Kasumi-1 (cell line): ENCODE measurements around the gene CENPB.
"Not testable (repeated sequence)": the region's sequence is repeated elsewhere in the genome, so short reads cannot be mapped to it uniquely, and the experiment has no call there.

Experiments used
- DNase-seq, 2 experiments: peaks; one replicate each; lab custom pipeline; 2025; lab: John Stamatoyannopoulos, UW

The CENPB gene

DNA sequence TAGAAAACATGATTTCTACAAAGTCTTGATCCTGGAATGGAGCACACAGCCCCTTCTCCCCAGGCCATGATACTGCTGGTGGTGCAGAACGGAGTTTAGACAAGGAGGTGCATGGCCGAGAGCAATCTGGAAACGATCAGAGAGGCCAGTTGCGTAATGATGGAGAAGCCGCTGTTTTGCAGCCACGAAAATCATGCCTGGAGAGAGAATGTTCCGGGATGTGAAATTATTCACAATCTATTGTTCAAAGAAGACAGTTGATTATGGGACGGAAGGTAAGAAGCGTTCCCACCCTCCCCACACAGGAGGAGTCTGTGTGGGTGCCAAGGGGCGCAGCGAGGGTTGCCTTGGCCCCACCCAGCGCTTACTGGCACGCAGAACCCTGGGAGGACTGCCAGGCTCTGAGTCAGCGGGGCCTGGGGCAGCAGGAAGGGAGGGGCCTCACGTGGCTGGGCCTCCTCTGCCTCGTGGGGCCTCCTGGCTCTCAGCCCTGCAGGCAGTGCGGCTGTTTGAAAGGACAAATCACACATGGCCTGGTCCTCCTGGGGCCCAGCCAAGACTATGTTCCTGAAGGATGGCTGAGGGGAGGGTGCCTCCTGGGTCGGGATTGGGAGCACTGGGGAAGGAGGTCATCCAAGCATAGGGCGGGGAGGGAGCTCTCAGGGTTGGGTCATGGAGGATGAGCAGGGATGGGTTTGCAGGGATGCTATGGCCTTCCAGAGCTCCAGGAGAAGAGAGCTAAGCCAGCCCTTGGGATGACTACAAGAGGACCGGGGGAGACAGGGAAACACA is 25.1 kb upstream of the CENPB start:
- peak; percentile 81 to 86 for DNase-seq

DNA sequence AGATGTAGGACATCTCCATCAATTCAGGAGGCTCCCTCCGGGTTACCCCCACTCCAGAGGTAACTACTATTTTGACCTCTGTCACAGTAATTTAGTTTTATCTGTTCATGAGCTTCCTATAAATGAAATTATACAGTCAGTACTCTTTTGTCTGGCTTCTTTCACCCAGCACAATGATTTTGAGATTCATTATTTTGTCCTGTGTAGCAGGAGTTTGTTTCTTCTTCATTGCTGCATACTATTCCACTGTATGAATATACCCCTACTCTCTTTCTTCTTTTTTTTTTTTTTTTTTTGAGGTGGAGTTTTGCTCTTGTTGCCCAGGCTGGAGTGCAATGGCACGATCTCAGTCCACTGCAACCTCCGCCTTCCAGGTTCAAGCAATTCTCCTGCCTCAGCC is 22.0 kb upstream of the CENPB start:
- no peak for DNase-seq

DNA sequence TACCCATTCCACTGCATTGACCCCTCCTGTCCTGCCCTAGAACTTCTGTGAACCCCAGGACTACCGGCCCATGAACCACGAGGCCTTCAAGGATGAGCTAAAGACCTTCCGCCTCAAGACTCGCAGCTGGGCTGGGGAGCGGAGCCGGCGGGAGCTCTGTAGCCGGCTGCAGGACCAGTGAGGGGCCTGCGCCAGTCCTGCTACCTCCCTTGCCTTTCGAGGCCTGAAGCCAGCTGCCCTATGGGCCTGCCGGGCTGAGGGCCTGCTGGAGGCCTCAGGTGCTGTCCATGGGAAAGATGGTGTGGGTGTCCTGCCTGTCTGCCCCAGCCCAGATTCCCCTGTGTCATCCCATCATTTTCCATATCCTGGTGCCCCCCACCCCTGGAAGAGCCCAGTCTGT is 18.2 kb upstream of the CENPB start:
- DNase-seq, result no peak

DNA sequence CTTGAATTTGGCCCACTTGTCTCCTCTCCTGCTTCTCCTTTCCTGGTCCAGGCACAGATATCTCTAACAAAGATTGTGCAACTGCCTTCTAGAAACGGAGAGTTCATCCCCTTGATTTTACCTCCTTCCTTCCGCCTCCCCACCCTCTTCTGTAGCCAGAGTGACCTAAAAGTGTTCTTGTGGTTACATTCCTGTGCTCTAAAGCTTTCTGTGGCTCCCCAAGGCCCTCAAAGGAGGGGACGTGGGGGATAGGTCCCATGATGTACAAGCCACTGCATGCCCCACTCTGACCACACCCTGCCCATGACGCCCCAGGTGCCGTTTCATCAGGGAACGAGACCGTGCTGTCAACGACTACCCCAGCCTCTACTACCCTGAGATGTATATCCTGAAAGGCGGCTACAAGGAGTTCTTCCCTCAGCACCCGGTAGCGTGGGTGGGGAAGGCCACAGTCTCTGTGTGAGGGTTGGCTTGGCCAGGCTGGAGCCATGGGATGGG is 17.8 kb upstream of the CENPB start:
- no peak for DNase-seq

DNA sequence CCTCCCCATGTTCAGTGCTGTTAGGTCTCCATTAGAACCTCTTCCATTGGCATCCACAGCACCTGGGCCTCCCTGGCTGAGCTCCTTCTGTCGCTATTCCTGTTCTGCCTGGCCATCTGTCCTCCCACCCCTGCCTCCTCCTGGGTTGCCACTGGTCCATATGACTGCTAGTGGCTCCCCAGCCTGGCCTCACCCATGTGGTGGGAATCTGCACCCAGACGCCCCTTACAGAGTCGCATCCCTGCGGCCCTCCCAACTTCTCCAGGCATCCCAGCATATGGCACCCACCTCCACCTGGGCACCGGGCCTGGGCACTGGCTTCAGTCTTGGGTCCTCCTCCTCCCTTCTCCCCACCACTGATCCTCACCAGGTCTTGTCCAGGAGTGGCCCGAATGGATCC is 17.3 kb upstream of the CENPB start:
- no peak for DNase-seq

DNA sequence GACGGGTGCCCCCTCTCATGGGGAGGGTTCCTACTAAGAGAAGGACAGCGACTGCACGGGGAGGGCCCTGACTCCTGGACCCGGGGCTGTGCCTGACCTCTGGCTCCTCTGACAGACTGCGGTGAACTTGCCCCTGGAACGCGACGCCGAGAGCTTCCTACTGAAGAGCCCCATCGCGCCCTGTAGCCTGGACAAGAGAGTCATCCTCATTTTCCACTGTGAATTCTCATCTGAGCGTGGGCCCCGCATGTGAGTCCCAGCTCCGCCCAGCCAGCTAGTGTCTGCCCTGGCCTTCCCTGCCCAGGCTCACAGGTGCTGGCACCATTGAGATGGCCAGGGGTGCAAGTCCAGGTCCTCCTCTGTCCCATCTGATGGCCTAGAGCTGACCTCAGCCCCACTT is 16.7 kb upstream of the CENPB start:
- DNase-seq, result no peak

DNA sequence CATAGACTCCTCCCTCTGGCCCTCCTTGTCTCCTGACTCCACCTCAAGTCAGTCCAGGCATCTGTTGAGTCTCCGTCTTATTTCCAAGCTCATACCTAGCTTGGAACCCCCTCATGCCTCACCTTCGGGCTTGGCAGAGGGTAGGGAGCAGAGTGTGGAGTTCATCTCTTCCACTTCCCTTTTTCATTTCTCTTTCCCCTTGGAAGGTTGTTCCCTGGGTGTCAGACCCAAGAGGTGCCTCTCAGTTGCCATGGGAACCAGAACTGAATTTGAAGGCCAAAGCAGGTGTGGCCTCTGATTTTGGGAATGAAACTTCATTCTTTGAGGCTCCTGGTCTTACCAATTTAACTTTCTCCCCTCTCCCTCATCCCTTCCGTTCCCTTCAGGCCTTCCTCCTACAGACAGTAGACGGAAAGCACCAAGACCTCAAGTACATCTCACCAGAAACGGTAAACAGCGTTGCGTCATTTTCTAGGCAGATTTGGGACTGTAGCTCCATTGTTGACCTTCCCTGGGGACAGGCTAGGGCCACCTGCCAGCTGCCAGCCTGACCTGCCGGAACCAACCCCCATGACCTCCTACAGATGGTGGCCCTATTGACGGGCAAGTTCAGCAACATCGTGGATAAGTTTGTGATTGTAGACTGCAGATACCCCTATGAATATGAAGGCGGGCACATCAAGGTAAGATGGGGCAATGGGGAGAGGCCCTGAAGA is 16.1 kb upstream of the CENPB start:
- DNase-seq, result no peak

DNA sequence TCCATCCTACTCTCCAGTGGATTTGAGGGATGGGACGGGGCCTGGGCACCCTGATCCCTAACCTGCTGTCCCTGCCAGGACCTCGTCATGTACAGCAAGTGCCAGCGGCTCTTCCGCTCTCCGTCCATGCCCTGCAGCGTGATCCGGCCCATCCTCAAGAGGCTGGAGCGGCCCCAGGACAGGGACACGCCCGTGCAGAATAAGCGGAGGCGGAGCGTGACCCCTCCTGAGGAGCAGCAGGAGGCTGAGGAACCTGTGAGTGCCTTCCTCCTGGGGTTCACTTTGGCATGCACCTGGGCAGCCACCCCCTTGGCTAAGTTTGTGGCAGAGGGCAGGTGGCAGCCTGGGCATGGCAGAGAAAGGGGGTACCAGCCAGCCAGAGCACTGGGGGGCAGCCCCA is 15.3 kb upstream of the CENPB start:
- DNase-seq, result no peak

DNA sequence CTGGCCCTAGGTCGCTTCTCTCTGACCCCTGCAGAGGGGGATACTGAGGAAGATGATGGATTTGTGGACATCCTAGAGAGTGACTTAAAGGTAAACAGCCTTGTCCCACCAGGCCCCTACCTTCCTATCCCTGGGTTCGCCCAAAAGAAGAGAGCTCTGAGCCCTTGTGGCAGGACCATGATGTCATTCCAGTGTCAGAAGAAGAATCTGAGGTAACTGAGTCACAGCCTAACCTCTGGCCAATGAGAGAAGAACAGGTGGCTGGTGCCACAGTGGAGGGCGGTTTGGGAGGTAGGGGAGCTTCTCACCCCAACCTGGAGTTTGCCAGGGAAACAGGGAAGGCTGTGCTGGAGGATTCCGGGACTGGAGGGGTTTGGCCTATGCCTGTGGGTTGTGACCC is 14.8 kb upstream of the CENPB start:
- no peak for DNase-seq

DNA sequence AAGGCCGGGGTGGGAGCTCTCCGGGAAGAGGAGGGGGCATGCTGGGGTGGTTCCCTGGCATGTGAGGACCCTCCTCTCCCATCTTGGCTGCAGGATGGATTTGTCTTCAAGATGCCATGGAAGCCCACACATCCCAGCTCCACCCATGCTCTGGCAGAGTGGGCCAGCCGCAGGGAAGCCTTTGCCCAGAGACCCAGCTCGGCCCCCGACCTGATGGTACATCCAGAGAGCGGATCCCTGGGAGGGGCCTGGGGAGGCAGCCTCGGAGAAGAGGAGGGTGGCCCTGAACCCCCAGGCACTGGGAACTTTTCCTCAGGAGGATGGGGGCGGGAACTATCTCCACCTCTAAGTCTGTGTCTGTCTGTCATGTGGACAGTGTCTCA is 14.3 kb upstream of the CENPB start:
- no peak for DNase-seq

DNA sequence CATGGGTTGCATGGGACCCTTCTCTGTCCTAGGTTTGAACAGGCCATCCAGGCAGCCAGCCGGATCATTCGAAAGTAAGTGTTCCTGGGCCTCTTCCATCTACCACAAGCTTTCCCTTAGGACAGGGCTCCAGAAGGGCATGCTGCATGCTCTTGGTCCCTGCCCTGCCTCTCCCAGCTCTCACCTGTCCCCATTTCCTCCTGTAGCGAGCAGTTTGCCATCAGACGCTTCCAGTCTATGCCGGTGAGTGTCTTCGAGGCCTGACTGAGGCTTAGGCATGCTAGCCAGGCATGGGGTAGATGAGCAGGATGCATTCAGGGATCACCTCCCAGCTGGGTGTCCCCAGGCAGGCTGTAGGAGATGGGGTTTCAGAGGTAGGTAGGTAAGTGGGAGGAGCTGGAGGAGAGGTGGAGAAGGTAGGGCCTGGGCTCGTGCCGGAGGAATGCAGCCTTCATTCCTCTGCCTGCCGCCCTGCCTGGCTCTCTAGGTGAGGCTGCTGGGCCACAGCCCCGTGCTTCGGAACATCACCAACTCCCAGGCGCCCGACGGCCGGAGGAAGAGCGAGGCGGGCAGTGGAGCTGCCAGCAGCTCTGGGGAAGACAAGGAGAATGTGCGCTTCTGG is 13.8 kb upstream of the CENPB start:
- DNase-seq, result no peak

DNA sequence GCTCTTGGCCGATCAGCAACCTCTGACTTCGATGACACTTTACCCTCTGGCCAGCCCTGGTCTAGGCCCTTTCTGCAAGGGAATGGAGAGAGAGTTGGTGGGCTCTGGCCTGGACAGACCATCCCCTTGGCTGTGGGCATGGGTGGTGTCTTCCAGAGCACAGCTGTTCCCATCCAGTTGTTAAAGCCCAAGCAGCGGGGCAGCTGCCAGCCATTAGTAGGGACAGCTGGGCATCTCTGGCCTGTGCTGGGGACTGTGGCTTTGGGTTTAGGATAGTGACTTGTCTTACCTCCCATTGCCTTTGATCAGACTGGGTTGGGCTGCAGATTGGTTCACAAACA is 12.3 kb upstream of the CENPB start:
- DNase-seq, result no peak

DNA sequence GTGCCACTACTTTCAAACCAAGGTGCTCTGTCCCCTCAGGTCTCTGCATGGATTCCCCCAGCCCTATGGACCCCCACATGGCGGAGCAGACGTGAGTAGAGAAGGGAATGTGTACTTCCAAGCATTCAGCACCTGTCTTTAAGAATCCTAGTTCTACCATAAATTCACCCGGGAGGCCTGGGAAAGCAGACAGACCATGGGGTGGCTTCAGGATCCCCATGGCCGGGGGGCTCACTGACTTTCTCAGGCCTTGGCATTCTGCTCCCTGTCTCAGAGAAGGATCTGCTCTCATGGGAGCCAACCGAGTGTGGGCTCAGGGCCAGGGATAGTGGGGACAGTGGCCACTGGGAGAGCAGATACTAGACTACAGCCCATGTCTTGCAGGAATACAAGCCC is 11.8 kb upstream of the CENPB start:
- no peak for DNase-seq

DNA sequence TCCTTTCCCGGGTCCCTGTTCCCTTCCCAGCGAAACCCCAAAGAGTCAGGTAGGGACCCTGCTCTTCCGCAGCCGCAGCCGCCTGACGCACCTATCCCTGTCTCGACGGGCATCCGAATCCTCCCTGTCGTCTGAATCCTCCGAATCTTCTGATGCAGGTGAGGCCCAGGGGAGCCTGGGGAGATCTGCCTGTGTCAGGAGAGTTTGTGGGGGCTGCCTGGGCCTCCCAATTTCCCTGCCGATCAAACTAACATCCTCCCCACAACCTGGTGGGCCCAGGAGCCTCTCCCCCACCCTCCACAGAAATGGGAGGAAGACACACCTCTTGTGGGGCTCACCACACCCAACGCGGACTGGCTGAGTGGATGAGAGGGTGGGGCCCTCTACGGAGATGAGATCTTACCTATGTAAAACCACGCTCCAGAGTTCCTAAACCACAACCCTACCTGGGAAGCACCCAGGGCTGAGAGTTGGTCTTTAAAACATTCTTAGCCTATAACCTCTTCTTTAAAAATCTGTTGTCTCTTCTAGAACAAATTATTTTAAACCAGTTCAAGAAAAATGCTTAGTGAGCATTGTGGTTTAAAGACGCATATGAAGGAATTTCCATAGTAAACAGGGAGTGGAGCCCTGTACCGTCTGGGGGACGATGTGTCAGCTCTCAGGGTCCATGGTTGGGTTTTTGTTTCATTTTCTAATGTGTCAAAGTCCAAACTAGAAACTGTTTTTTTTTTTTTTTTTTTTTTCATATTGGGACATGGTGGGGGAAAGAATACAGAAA is 11.2 kb upstream of the CENPB start:
- no peak for DNase-seq

DNA sequence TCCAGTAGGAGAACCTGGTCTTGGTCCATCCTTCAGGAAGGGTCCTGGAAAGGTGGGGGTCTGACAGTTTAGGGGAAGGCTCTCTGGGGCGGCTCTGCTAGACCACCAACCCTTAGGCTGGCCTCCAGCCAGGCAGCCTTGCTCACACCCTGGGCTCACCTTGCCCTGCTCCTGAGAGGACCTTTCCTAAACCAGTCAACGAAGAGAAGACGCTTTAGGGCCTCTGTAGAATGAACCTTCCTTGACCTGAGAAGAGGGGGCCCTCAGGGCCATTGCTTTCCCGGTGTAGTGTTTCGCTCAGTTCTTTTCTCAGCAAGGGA is 10.6 kb upstream of the CENPB start:
- DNase-seq, result no peak

DNA sequence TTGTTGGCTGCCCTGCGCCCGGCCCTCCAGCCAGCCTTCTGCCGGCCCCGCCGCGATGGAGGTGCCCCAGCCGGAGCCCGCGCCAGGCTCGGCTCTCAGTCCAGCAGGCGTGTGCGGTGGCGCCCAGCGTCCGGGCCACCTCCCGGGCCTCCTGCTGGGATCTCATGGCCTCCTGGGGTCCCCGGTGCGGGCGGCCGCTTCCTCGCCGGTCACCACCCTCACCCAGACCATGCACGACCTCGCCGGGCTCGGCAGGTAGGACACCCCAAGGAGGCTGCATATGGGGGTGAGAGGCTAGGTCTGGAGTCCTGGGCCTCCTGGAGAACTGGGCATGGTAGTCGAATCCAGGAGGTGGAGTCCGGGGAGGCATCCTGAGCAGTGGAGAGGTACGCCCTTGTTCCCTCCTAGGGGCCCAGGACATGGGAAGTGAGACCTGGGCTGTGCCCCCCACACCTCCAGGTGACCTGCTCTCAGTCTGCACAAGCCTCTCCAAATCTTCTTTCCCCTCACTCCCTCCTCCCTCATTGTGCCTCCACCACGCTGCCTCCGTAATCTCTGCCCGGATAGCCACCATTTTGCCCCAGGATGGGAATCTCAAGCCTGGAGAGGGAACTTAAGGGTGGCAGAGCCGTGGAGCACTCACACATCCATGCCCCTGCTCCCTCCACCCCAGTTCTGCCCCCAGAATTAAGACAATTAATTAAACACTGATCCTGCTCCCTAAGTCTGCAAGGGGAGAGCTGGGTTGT is 10.1 kb upstream of the CENPB start:
- no peak for DNase-seq

DNA sequence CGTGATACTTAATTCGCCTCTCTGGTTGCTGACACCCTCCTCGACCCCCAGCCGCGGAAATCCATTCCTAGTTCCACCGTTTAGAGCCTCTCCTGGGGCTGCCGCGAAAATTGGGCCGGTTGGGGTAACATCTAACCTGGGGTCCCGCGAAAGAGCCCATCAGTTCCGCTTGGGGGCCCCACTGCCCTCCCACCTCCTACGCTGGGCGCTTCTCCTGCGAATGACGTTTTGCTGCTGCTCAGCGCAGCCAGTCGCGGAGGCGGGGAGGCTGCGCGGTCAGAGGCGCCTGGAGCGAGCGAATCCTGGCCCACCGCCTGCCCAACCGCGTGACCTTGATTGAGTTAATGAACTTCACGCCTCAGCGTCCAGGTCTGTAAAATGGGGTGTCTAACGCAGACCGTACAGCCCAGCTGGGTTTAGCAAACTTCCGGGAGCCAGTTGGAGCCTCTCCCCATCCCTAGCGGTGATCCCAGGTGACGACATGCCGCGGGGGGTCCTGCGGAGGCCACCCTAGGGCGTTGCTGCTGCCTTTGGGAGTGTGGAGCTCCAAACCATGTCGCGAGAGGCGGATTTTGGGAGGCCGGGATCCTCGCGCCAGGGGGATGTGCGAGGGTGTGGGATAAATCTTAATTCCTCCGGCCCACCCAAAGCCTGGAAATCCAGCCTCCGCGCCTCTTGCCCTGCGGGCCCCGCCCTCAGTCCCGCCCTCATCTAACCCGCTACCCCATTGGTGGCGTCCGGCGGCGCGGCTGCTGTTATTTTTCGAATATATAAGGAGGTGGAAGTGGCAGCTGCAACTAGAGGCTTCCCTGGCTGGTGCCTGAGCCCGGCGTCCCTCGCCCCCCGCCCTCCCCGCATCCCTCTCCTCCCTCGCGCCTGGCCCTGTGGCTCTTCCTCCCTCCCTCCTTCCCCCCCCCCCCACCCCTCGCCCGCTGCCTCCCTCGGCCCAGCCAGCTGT is 9.2 kb upstream of the CENPB start, which contains the start of gene CDC25B:
CDC25B (plus strand) TSS at position 800 of the 958 bp plus-strand sequence. CDS start 222 bp downstream, outside the sequence.
- peak; percentile 91 to 92 for DNase-seq

DNA sequence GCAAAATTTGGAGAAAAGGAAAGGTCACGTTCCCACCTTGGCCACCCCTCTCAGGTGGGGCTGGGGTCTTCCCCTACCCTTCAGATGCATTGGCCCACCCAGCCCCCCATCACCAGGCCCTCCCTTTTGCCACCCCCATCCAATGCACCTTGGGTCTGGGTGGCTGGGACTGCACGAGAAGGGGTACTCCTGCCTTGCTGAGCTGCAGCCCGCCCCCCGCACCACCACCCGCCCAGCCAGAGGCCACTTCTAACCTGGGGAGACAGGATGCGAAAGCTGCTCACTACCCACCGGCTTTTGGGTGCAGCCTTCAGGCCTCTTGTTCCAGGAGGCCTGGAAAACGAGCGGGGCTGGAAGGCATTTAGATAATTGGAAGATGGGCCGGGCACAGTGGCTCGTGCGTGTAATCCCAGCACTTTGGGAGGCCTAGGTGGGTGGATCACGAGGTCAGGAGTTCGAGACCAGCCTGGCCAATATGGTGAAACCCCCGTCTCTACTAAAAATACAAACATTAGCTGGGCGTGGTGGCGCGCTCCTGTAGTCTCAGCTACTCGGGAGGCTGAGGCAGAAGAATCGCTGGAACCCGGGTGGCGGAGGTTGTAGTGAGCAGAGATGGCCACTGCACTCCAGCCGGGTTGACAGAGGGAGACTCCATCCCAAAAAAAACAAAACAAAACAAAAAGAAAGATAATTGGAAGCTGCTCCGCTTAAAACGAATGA is 8.3 kb upstream of the CENPB start:
- DNase-seq, result no peak

DNA sequence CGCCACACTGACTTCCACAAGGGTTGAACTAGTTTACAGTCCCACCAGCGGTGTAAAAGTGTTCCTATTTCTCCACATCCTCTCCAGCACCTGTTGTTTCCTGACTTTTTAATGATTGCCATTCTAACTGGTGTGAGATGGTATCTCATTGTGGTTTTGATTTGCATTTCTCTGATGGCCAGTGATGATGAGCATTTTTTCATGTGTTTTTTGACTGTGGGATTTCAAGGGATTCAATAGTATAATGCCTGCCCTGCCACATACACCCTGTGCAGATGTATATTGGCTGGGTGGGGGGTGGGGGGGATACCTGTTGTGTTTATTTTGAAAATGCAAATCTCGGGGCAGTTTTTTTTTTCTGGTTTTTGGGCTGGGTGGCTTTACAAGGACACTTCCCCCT is 7.6 kb upstream of the CENPB start:
- not testable (repeated sequence) for DNase-seq

DNA sequence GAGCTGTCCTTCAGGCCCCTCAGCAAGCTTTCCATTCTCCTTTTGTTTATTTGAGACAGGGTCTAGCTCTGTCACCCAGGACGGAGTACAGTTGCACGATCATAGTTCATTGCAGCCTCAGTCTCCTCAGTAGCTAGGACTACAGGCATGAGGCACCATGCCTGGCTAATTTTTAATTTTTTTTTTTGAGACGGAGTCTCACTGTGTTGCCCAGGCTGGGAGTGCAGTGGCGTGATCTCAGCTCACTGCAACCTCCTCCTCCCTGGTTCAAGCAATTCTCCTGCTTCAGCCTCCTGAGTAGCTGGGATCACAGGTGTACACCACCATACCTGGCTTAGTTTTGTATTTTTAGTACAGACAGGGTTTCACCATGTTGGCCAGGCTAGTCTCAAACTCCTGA is 2.7 kb upstream of the CENPB start:
- not testable (repeated sequence) for DNase-seq
